Measurements from ENCODE around the gene TMEM132C.

- TF ChIP-seq CTCF (conservative IDR thresholded peaks at IDR 0.05; ENCODE audit: low read depth, low read length) (no peak), EZH2 (IDR thresholded peaks at IDR 0.05; ENCODE audit: low read length, unreplicated experiment) (no peak), EZH2phosphoT487 (IDR thresholded peaks at IDR 0.05; ENCODE audit: borderline replicate concordance, low read length) (no peak)
Observed at GRCh38 chr12:128513331-128513730, 246.4 kb downstream of the TMEM132C start.
